ENCODE data around the gene PCSK4. TPM values are rescaled to one million over a fixed set of nuclear protein-coding genes. Genes with fewer than 3 reads are reported as not detected.

Gene PCSK4
- total RNA-seq, 1 experiment from 2014 or later: 11.1 TPM

- Histone ChIP-seq H3K36me3 (ENCODE audit: control insufficient read depth in 1 of 2, insufficient read depth in 2 of 2, low read length in 2 of 2) (no peaks in the 10 kb centered on the region), H3K79me2 (ENCODE audit: insufficient read depth, low read length) (no peaks in the 10 kb centered on the region), H3K4me3 (replicated peaks in 1 of 2; ENCODE audit: low read depth in 1 of 2, low read length in 2 of 2) (no peak overlapping the region), H3K4me2 (ENCODE audit: low read length) (no peak overlapping the region), H3K27ac (ENCODE audit: low read depth, low read length) (no peak overlapping the region), H2AFZ (ENCODE audit: low read depth, low read length, poor library complexity, severe bottlenecking) (no peak overlapping the region), H3K9me2 (ENCODE audit: insufficient read depth) (no peaks in the 10 kb centered on the region), H3K9ac (ENCODE audit: low read length) (no peak overlapping the region), H4K20me1 (ENCODE audit: insufficient read depth) (no peaks in the 10 kb centered on the region), H3K27me3 (ENCODE audit: insufficient read depth, low read length) (no peaks in the 10 kb centered on the region), H3K4me1 (ENCODE audit: control insufficient read depth in 1 of 2, insufficient read depth in 2 of 2, low read length in 2 of 2) (no peaks in the 10 kb centered on the region), H3K9me3 (ENCODE audit: control insufficient read depth in 1 of 2, insufficient read depth in 1 of 2, low read depth in 1 of 2, low read length in 2 of 2) (no peaks in the 10 kb centered on the region)
- intact Hi-C loops (cut with micrococcal nuclease): no loop called here
- BruUV-seq (replicated peaks): no TSS peak
- no peak for DNase-seq (ENCODE audit: low read depth, low spot score)
- CTCF ChIA-PET: no interaction called here
- ATAC-seq: no peak
- TF ChIP-seq ZNF274 (IDR thresholded peaks at IDR 0.05; ENCODE audit: low read depth, low read length): no peak
- no peak for TF ChIP-seq CTCF (IDR thresholded peaks at IDR 0.05 in 2 of 3, conservative IDR thresholded peaks at IDR 0.05 in 1 of 3; ENCODE audit: borderline replicate concordance in 1 of 3, insufficient read depth in 1 of 3, low read depth in 2 of 3, low read length in 2 of 3)
- TF ChIP-seq SP1 (IDR thresholded peaks at IDR 0.05; ENCODE audit: low read depth): no peak
- TF ChIP-seq SIN3A (IDR thresholded peaks at IDR 0.05; ENCODE audit: low read depth): no peak
- no peak for TF ChIP-seq POLR2A (IDR thresholded peaks at IDR 0.05; ENCODE audit: borderline replicate concordance, extremely low read depth, insufficient read depth, insufficient read length)
- TF ChIP-seq FOSL1 (IDR thresholded peaks at IDR 0.05; ENCODE audit: low read depth): no peak
- TF ChIP-seq ZBTB33 (IDR thresholded peaks at IDR 0.05; ENCODE audit: extremely low read depth, insufficient replicate concordance, low read length): no peak
- TF ChIP-seq CBX3 (IDR thresholded peaks at IDR 0.05; ENCODE audit: low read depth): no peak
- no peak for TF ChIP-seq REST (IDR thresholded peaks at IDR 0.05; ENCODE audit: low read depth)
- no peak for TF ChIP-seq TCF7L2 (IDR thresholded peaks at IDR 0.05; ENCODE audit: borderline replicate concordance, extremely low read depth, insufficient read depth, insufficient read length)
- no peak for TF ChIP-seq EZH2phosphoT487 (IDR thresholded peaks at IDR 0.05; ENCODE audit: borderline replicate concordance)
- TF ChIP-seq EGR1 (IDR thresholded peaks at IDR 0.05; ENCODE audit: low read depth): no peak
- TF ChIP-seq JUND (IDR thresholded peaks at IDR 0.05): no peak
- no peak for TF ChIP-seq EZH2 (IDR thresholded peaks at IDR 0.05)
- no peak for TF ChIP-seq SRF (IDR thresholded peaks at IDR 0.05; ENCODE audit: low read depth)
- TF ChIP-seq ELF1 (IDR thresholded peaks at IDR 0.05; ENCODE audit: borderline replicate concordance, low read depth): no peak
- RAD21 ChIA-PET (ENCODE audit: low non-redundant PET in 1 of 2, low total read pairs in 2 of 2, uncharacterized antibody in 2 of 2, unreplicated experiment in 2 of 2): no interaction called here
- POLR2A ChIA-PET: no interaction called here
These were observed 35.2 kb upstream of the PCSK4 start for GRCh38 chr19:1525343-1525742.
